Activated gamma-delta T cell treated with Interleukin-2 at 50 U/mL for 16 hours (primary cell): ENCODE measurements around the gene CLMN.
"Not testable (repeated sequence)": the region's sequence is repeated elsewhere in the genome, so short reads cannot be mapped to it uniquely, and the experiment has no call there.

Source experiments
- DNase-seq: peaks from one replicate; pipeline ENCODE4 v3.0.0-alpha.2; 2020

The CLMN gene

DNA sequence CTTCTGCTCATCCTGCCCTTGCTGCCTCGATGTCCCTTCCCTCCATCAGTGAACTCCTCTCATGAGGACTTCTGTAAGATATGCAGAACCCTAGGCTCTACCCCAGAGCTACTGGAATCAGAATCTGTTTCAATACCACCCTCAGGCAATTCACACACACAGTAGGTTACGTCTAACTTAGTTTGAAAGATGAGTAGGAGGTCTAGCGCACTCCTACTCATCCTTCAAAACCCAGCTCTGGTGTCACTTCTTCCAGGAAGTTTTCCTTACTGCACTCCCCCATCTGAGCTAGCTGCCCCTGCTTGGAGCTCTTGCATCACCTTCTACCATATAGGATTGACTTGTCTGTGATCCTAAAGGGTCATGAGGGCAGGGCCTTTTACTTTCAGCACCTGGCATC, 105.9 kb downstream of the CLMN start:
- no peak for DNase-seq

DNA sequence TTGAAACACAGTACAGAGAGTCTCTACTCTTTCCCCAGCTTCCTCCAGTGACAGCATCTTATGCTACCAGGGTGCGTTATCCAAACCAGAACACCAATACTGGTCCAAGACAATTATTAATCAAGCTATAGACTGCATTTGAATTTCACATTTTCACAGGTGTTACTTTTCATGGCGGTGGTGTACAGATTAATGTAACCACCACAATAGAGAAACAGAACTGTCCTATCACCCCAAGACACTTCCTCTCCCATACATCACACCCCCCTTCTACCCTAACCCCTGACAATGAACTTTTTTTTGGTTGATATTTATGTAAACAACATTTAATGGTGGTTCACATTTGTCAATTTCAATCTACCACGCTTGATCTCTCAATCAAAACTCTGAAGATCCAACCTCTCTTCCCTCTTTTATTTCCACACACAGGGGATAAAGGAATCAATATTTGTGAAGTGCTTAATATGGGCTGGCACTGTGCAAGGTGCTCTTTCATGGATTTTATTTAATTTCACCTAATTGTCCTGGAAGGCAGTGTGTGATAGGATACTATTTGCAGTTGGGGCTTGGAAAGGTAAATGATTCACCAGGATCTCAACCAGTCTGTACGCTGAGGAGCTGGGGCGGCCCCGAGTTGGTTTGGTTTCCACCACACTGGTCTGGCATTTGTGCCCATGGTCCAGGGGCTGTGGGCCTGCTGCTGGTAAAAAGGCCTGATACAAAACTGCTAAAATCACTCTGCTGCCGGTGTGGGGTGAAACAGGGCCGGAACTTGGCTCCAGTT, 107.8 kb downstream of the CLMN start:
- DNase-seq = no peak

DNA sequence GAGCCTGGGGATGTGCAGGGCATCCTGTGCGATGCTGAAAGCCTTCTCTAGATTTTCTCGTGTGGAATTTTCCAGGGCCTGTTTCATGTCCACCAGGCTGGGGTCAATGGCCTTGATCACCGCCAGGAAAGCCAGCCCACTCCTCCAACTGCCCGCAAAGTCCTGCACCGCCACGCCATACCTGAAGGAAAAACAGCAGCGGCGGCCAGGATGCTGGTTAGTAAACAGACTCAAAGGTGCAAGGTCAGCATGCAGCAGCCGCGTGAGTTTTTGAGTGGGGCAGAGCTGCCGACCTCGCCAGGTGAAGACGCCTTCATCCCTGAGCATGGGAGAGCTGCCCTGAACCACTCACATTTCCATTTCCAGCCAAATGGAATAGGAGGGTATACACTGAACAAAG, 109.0 kb downstream of the CLMN start:
- no peak for DNase-seq

DNA sequence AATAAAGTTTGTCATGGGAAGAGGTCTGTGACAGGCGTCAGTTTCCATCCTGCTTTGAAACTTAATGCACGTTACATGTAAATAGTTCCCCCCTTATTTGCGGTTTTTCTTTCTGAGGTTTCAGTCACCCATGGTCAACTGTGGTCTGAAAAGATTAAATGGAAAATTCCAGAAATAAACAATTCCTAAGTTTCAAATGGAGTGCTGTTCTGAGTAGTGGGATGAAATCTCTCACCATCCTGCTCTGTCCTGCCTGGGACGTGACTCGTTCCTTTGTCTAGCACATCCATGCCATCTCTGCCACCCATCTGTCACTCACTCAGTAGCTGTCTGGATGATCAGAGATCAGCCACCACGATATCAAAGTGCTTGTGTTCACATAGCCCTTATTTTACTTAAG, 111.1 kb downstream of the CLMN start:
- DNase-seq = no peak

DNA sequence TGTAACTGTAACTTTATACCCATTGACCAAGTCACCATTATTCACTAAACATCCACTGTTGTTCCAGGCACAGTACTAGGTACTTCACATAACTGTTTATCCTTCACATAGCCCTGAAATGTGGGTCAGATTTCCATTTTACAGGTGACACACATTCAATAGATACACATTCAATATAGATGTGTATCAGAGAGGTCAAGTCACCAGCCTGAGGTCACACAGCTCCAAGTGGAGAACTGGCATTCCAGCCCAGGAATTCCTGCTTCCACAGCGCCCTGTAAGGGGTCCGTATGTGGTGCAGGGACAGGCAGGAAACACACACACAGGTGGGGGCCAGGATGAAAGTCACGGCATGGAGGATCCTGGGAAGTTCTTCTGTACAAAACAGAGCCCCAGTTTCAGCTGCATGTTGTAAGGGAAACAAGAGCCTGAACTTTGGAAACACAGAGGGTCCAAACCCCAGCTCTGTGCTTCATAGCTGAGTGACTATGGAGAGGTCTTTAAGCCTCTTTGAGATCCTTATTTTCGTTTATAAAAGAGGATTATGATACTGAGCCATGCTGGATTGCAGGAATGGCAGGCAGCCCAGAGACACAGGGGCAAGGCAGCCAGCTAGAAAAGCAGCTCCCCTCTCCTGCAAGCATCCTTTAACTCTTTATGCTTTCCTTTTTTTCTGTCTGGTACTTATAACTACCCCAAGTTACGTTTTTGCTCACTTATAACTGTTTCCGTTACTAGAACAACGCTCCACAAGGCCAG, 112.1 kb downstream of the CLMN start:
- DNase-seq = no peak

DNA sequence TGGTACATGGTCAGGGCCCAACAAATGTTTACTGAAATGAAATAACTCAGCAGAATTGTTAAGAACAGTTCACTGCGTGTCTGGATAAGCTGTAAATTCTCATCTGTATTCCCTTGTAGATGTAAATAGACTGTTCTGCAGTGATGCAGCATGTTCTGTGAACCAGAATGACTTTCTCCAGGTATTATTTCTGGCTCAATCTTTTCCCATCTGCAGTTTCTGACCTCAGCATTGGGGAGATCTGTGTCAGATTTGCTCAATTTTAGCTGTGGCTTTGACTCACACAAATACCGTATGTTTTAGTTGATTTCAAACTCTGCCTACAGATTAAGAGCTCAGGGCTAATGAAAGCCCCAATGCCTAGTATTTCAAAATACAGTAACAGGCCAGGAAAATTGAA, 113.2 kb downstream of the CLMN start:
- no peak for DNase-seq

DNA sequence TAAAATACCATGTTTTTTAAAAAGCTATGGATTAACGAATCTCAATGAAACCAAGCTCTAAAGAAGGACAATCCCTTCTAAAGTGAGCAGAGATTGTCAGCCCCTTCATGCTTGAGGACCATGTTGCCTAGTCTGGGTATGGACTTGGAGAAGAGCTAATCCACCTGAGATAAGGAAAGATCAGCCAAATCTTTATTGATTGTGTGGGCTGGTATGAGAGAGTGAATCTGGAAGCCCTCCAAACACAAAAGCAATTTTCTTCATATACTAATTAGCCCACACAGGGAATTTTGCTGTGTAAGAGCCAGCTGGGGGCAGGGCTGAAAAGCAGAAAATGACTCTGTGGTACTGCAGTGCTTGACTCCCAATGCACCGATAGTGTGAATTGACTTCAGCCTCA, 115.0 kb downstream of the CLMN start:
- no peak for DNase-seq

DNA sequence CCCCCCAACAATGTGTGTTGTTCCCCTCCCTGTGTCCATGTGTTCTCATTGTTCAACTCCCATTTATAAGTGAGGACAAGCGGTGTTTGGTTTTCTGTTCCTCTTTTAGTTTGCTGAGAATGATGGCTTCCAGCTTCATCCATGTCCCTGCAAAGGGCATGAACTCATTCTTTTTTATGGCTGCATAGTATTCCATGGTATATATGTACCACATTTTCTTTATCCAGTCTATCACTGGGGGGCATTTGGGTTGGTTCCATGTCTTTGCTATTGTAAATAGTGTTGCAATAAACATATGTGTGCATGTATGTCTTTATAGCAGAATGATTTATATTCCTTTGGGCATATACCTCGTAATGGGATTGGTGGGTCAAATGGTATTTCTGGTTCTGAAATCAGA, 118.0 kb downstream of the CLMN start:
- not testable (repeated sequence) for DNase-seq

DNA sequence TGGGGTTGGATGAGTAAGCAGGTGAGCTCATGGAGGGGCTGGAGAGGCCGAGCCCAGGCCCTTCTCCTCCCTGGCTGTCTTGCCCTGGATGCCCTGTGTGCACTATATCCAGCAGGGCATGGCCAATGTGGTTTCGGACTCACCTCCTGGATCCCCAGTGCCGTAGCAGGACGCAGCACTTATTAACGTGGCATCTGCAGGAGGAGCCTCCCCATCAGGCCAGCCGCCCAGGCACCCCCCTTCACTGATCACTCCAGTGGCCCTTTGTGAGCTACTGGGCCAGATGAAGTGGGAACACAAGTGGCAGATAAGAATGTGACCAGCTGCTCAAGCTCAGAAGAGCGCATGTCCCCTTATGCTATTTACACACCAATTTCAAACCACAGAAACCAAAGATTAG, 119.3 kb downstream of the CLMN start:
- DNase-seq = no peak

DNA sequence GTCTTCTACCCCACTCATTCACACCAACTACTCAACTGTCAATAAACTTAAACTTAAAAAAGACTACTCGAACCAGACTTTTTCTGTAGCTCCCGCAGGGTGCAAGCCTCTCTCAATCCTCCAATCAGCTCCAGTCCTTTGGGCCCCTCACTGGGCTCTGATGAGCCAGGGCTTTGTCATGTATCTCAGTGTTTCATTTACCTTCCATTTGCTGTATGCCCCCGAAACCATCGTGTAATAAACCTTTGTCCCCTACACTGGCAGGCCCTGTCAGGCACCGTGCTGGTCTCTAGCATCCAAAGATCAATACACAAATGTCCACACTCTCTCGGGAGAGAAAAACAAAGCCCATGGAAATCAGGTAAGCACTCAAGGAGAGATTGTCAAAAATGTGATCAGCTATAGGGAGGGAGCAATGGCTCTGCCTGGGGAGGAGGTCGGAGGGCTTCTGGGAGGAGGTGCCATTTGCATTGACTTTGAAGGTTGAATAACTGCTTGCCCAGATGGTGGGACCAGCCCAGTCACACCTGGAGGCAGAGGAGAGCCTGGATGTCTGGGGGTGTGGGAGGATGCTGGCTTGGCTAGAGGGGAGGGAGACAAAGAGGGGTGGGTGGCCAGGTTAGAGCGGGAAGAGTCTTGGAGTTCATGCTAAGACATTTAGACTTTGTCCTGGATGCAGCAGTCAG, 120.3 kb downstream of the CLMN start:
- no peak for DNase-seq

DNA sequence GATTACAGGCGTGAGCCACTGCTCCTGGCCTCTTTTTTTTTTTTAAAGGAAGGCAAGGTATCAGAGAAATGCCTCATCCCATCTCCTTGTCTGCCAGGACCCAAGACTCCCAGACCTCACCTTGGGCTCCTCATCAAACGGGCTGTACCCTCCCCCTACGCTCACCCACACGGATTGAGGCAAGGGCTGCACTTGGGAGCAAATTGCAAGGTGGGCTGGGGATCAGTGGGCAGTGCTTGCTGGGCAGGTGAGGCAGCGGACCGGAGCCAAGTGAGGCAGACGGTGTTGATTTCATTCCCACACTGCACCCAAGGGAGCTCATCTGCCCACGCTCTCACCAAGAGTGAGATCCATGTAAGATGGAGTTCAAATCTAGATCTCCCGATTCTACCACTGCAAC, 121.4 kb downstream of the CLMN start:
- no peak for DNase-seq

DNA sequence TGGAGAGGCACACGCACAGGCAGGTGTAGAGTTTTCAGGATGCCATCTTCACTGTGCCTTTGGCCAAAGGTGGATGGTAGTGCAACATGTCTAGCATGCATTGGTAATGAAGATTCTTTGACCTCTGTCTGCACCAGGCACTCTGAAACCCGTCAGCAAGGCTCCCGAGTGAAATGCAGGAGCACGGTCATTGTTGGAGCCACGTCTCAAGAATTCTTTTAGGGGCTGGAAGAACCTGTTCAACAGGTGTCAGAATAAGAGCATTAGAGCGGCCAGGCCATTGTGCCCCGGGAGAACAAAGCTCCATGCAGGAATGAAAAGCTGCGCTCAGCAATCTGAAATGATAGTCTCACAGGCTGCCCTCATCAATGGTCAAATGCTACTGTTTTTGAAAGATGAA, 122.2 kb downstream of the CLMN start:
- no peak for DNase-seq

DNA sequence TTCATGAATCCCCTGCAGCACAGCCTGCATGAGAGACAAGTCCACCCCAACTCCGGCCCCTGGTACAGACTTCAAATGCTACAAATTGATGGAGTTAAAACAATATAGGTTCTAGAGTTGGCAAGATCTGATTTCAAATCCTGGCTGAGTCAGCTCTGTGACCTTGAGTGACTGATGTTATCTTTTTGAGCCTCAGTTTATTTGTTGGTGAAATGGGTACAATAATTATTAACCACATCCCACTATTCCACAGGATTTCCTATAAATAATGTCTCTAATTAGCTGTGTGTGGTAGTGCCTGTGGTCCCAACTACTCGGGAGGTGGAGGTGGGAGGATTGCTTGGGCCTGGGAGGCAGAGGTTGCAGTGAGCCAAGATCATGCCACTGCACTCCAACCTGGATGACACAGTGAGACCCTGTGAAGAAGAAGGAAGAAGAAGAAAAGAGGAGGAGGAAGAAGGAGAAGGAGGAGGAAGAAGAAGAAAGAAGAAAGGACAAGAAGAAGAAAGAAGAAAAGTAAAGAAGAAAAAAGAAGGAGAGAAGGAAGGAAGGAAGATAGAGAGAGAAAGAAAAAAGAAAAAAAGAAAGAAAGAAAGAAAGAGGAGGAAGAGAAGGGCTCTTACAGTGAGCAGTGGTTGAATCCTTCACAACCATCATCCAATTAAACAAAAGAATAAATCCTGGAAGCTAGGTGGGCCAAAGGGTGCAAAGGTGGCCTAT, 122.7 kb downstream of the CLMN start:
- DNase-seq = no peak

DNA sequence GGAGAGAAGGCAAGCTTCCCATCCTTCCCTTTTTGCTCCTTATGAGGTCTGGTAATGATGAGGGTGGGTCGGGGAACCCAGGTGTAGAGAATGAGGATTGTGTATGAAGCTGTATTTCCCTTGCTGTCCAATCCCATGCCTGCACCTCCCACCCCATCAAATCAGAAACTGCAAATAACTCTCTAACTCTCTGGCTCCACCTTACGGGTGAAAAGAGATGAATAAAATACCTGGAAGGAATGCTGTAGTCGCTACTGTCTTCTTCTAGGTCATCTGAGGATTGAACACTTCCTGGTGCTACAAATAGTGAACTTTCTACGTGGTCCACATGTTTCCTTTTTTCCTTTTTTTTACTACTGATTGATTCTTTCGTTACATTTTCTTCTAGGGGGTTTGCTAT, 123.4 kb downstream of the CLMN start:
- no peak for DNase-seq

DNA sequence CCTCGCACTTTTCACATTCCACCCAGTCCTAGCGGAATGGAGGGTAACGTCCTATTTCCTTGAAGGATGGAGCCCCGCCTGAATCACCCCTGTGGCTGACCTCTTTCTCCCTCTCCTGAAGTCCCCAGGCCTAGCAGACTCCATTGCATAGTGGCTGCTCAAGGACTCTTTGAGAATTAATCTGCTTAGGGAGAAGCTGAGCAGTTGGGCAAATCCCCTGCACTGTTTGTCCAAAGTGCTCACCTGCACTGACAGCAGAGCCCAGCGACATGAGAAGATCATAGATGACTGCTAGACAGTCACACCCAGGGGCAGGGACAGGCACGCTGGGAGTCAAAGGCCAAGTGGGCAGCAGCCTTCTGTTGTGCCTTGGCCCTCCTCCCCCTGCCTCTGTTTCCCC, 124.7 kb downstream of the CLMN start:
- DNase-seq = no peak

DNA sequence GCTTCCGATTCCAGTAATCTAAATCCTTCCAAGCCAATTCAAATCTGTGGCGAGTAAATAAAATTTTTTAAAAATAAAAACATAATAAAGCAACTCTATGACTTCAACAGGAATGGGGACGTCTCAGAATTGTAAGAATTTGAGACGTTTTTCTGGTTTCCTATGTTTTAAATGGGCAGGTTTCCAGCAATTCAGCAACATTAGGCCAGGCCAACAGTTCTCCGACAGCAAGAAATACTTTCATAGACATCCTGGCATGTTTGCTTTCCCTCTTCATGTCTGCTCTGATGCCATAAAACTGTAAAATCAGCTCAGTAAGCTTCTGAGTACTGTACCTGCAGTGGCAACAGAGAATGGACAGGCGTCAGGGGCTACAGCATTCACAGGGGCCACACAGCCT, 126.6 kb downstream of the CLMN start:
- DNase-seq = no peak

DNA sequence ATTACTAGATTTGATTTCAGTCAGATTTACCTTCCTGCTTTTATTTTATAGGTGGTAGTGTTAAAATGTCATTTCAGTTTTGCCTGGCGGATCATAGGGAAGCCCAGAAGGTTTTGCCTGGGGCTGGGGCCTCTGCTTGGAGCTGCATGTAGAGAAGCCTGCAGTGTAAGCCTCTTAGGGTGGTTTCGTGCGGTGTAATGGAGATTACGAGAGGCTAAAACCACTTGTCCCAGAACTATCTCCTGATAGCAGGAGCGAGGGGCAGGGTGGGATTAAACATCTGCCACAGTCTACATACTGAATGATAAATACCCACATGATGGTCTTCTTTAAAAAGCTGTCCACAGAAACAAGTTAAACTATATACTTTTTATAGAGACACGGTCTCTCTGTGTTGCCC, 127.4 kb downstream of the CLMN start:
- no peak for DNase-seq

DNA sequence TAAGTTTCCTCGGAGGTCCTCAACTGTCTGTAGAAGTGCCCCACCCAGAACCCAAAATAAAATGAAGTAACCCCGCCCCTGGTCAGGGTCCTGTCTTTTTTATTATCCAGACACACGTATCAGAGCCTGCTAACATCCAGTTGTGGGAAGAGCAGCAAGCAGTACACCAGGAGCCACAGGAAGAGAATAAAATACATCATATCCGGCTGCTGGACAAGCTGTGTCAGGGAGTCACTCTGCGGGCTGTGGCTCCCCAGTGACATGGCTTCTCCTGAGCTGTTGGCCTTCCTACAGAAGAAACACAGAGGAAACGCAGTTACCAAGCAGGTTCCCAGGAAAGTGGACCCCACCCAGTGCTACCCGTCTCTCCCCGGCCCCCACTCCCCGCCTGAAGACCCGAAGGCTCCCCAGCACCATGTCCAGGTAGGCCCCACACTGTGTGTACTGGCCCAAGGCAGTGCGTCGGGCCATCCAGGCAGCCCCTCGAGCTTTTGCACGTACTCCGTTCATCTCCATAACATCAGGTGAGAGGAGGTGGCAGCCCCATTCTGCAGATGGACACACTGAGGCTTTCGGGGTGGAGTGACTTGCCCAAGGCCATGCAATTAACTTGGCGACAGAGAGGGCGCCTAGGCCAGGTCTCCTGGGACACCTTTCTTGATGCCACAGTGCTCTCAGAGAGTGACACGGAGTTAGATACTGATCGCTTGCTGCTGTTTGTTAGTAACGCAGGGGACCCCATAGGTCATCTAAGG, 128.1 kb downstream of the CLMN start:
- DNase-seq = no peak

DNA sequence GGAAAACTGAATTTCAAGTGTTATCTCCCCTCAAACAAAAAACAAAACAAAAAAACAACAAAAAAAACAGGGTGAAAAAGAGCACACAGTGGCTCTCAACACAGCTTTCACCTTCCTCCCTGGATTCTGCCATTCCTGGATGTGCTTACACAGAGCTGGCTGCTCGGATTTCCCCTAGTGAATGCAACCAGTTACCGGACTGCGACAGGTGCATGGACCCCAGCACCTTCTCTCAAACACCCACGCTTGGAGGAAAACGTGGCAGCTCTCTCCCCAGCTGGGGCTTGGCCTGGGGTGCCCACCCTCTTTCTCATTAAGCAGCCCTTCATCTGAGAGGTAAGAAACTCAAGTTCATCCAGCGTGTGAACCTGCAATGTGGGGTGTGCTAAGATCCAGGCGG, 128.9 kb downstream of the CLMN start:
- DNase-seq = no peak

DNA sequence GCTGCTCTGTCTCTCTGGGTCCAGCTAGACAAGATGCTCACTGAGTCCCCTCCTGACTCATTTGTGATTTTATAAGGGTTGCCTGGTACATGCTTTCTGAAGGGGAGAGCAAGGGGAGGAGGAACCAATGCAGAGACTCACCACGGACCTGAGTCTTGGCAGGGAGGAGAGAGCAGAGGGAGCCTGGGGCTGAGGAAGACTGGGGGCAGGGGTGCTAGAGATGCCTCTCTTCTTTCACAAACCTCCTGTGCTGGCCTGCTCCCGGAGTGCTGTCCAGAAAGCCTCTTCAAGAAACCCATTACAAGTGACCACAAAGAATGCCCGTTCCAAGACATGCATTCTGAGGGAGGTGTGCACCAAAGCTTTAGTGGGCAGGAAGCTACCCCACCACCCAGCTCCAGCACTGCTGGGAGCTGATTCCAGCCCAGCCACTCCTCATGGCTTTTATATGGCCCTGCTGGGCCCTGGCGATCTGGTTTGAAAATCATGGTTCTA, 129.3 kb downstream of the CLMN start:
- no peak for DNase-seq

DNA sequence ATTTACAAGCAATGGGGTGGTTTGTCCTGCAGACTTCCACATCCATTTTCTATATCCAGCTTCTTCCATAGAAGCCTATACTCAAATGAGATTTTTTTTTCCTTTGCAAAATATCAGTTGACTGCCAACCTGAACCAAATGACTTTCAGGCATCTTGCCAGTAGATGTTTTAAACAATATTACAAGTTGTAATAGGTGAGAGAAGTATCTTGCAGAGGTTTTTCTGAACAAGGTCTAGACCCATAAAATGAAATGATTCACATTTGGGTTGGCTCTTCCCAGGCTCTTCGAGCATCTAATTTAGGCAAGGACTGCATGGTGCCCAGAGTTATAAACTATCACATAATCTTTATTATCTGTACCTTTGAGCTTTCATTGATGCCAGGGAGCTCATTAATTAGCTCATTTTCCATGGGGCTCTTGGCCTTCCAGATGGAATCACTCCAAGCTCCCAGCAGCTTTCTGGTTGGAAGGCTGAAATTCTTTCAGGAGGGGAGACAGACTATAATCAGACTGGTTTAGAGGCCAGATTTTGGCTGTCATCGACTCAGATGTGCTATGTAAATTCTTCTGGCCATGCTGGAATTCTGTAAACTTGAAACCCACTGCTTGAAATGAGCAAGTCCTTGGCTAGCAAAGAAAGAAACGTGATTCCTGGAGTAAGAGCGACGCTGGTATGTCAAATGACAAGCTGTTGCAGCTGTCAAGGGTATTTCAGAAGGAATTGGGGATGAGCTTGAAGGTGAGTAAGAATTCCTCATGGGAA, 130.2 kb downstream of the CLMN start:
- DNase-seq = no peak

DNA sequence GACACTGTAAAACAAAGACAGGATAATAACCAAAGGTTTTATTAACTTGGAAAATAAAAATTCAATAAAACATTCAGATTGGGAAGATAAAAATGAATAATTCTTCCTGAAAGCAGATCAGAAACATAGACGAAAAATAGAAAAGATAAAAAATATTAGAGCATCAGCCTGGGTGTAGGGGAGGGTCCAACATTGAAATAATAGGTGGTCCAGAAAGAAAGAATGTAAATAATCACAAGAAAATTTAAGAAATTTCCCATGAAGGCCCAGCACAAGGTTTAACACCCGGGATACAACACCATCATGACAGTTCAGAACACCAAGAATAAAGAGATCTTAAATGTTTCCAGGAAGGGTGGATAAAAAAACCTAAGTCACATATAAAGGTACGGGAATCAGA, 131.3 kb downstream of the CLMN start:
- DNase-seq = no peak
